COLO668 (cell line): ENCODE measurements around the gene TAS2R30.
A peak's percentile ranks its signal among the peaks of the same experiment; 100 is the strongest.

ENCODE experiments used
- DNase-seq: peaks from one replicate; lab custom pipeline; 2025; ENCODE audit not compliant: unreplicated experiment; lab: John Stamatoyannopoulos, UW

Gene TAS2R30

GRCh38 chr12:11134305-11134704 is at the start of gene TAS2R30:
TSS of gene TAS2R30 (minus strand) at chr12:11134644. CDS start at chr12:11134244, 400 bp downstream.
- DNase-seq = no peak

GRCh38 chr12:11183011-11183410 is 48.6 kb upstream of the TAS2R30 start:
- no peak for DNase-seq

GRCh38 chr12:11182529-11182928 is 48.1 kb upstream of the TAS2R30 start:
- no peak for DNase-seq

- no peak for DNase-seq
These were observed 43.8 kb upstream of the TAS2R30 start for GRCh38 chr12:11178250-11178649.

GRCh38 chr12:11174022-11174421 is 39.6 kb upstream of the TAS2R30 start:
- DNase-seq = no peak

- no peak for DNase-seq
These were observed 37.7 kb upstream of the TAS2R30 start for GRCh38 chr12:11171969-11172675.

- DNase-seq = peak; percentile 92
These were observed 36.9 kb upstream of the TAS2R30 start, which contains the start of gene SMIM10L1 for GRCh38 chr12:11171145-11171968. TSS of gene SMIM10L1 (plus strand) at chr12:11171194. CDS start at chr12:11171357, 163 bp downstream.

GRCh38 chr12:11170810-11171144 is 36.3 kb upstream of the TAS2R30 start:
- no peak for DNase-seq

GRCh38 chr12:11166300-11166699 is 31.9 kb upstream of the TAS2R30 start:
- DNase-seq = no peak

- DNase-seq = no peak
These were observed 29.9 kb upstream of the TAS2R30 start for GRCh38 chr12:11164384-11164783.

GRCh38 chr12:11162502-11162901 is 28.1 kb upstream of the TAS2R30 start:
- no peak for DNase-seq

- DNase-seq = no peak
These were observed 24.5 kb upstream of the TAS2R30 start for GRCh38 chr12:11158885-11159444.

- DNase-seq = no peak
These were observed 20.0 kb upstream of the TAS2R30 start for GRCh38 chr12:11154400-11154925.

- DNase-seq = no peak
These were observed 18.3 kb upstream of the TAS2R30 start for GRCh38 chr12:11152725-11153124.

GRCh38 chr12:11150832-11151231 is 16.4 kb upstream of the TAS2R30 start:
- DNase-seq = no peak

GRCh38 chr12:11147420-11147819 is 13.0 kb upstream of the TAS2R30 start:
- DNase-seq = no peak

- DNase-seq = no peak
These were observed 9.9 kb upstream of the TAS2R30 start for GRCh38 chr12:11144297-11144696.

- DNase-seq = no peak
These were observed 8.9 kb upstream of the TAS2R30 start for GRCh38 chr12:11143352-11143751.

GRCh38 chr12:11136075-11136474 is 1.6 kb upstream of the TAS2R30 start:
- no peak for DNase-seq

- DNase-seq = no peak
These were observed 628 bp downstream of the TAS2R30 start for GRCh38 chr12:11133816-11134215.

- no peak for DNase-seq
These were observed 1.3 kb downstream of the TAS2R30 start for GRCh38 chr12:11133162-11133561.

- no peak for DNase-seq
These were observed 3.4 kb downstream of the TAS2R30 start for GRCh38 chr12:11130999-11131398.
